ENCODE results near the gene TUBB. TPM values are rescaled to one million over a fixed set of nuclear protein-coding genes. Genes with fewer than 3 reads are reported as not detected.
"Not testable (repeated sequence)": the region's sequence is repeated elsewhere in the genome, so short reads cannot be mapped to it uniquely, and the experiment has no call there.

Gene TUBB
- total RNA-seq, 6 experiments from 2014 or later: 1,052 to 1,712 (median 1,589) TPM

- Mint-ChIP-seq H3K27ac (peak overlapping the region; percentile 19; the same call in 1 of the 2 replicates), H3K4me3 (no peak overlapping the region), H3K4me1 (ENCODE audit: low read depth) (peaks cover 77% of the 10 kb centered on the region), H3K36me3 (ENCODE audit: low read depth) (no peaks in the 10 kb centered on the region), H3K27me3 (ENCODE audit: insufficient read depth) (no peaks in the 10 kb centered on the region; the same call in 1 of the 2 replicates), H3K9me3 (no peaks in the 10 kb centered on the region)
- no peak for DNase-seq
- TF ChIP-seq CTCF (IDR thresholded peaks at IDR 0.05): no peak
Measured at GRCh38 chr6:30761791-30762429, 41.8 kb downstream of the TUBB start.

- no peak for TF ChIP-seq CTCF (IDR thresholded peaks at IDR 0.05)
- no peak overlapping the region for H3K4me3 Mint-ChIP-seq
- no peaks in the 10 kb centered on the region for H3K9me3 Mint-ChIP-seq
- no peak for DNase-seq
- peak overlapping the region; percentile 70; the same call in 1 of the 2 replicates for H3K27ac Mint-ChIP-seq
- H3K36me3 Mint-ChIP-seq (ENCODE audit: low read depth): no peaks in the 10 kb centered on the region
- H3K4me1 Mint-ChIP-seq (ENCODE audit: low read depth): peaks cover 80% of the 10 kb centered on the region
- H3K27me3 Mint-ChIP-seq (ENCODE audit: insufficient read depth): peaks cover 2% of the 10 kb centered on the region; the same call in 1 of the 2 replicates
Measured at GRCh38 chr6:30763155-30763617, 43.0 kb downstream of the TUBB start.

GRCh38 chr6:30763618-30764489 lies 43.7 kb downstream of the TUBB start:
- peak overlapping the region; percentile 70 for H3K27ac Mint-ChIP-seq
- peaks cover 2% of the 10 kb centered on the region; the same call in 1 of the 2 replicates for H3K27me3 Mint-ChIP-seq (ENCODE audit: insufficient read depth)
- 0 out of 2 replicates have a peak overlapping the region, but pooled peaks have one; percentile 4 for H3K4me3 Mint-ChIP-seq
- H3K9me3 Mint-ChIP-seq: no peaks in the 10 kb centered on the region
- TF ChIP-seq CTCF (IDR thresholded peaks at IDR 0.05): peak; percentile 28; the same call in 1 of the 2 replicates
- H3K4me1 Mint-ChIP-seq (ENCODE audit: low read depth): peaks cover 82% of the 10 kb centered on the region
- DNase-seq: no peak
- no peaks in the 10 kb centered on the region for H3K36me3 Mint-ChIP-seq (ENCODE audit: low read depth)

- peaks cover 82% of the 10 kb centered on the region for H3K4me1 Mint-ChIP-seq (ENCODE audit: low read depth)
- H3K9me3 Mint-ChIP-seq; H3K36me3 Mint-ChIP-seq (ENCODE audit: low read depth); H3K27me3 Mint-ChIP-seq (ENCODE audit: insufficient read depth); DNase-seq: not testable (repeated sequence)
- peak overlapping the region; percentile 70 for H3K27ac Mint-ChIP-seq
- H3K4me3 Mint-ChIP-seq: 0 out of 2 replicates have a peak overlapping the region, but pooled peaks have one; percentile 4
Measured at GRCh38 chr6:30764490-30765043, 44.4 kb downstream of the TUBB start.

- not testable (repeated sequence) for H3K36me3 Mint-ChIP-seq (ENCODE audit: low read depth); H3K27ac Mint-ChIP-seq; H3K4me3 Mint-ChIP-seq; DNase-seq; H3K27me3 Mint-ChIP-seq (ENCODE audit: insufficient read depth); H3K9me3 Mint-ChIP-seq
- peaks cover 82% of the 10 kb centered on the region for H3K4me1 Mint-ChIP-seq (ENCODE audit: low read depth)
Measured at GRCh38 chr6:30765495-30765894, 45.3 kb downstream of the TUBB start.

- H3K36me3 Mint-ChIP-seq (ENCODE audit: low read depth): no peaks in the 10 kb centered on the region
- H3K4me3 Mint-ChIP-seq: no peak overlapping the region
- peaks cover 78% of the 10 kb centered on the region for H3K4me1 Mint-ChIP-seq (ENCODE audit: low read depth)
- peaks cover 2% of the 10 kb centered on the region; the same call in 1 of the 2 replicates for H3K27me3 Mint-ChIP-seq (ENCODE audit: insufficient read depth)
- no peak for DNase-seq
- H3K9me3 Mint-ChIP-seq: no peaks in the 10 kb centered on the region
- H3K27ac Mint-ChIP-seq: peak overlapping the region; percentile 30; the same call in 1 of the 2 replicates
- TF ChIP-seq CTCF (IDR thresholded peaks at IDR 0.05): no peak
Measured at GRCh38 chr6:30766461-30767157, 46.5 kb downstream of the TUBB start.

All from HFFc6 (cell line).